A673 (cell line): Measurements from ENCODE around the gene GABARAP.

Experiments used
- EZH2 ChIP-seq: fragments of 200-600 bp; sonication (generic); IDR thresholded peaks from 2 replicates; pipeline ENCODE4 v1.6.1; 2017; ENCODE audit warnings: borderline replicate concordance, low read depth, mild to moderate bottlenecking, mixed read lengths, antibody characterized with exemption, low read length; ENCODE audit not compliant: poor library complexity, severe bottlenecking
- TF ChIP-seq, protein P1 (sequence below): fragments of 300-800, 200-600 bp; sonication (generic); conservative IDR thresholded peaks from 2 replicates; pipeline ENCODE4 v1.5.1; 2017; ENCODE audit warnings: low read depth, mild to moderate bottlenecking, antibody characterized with exemption, low read length, moderate library complexity, mixed read lengths

DNA sequence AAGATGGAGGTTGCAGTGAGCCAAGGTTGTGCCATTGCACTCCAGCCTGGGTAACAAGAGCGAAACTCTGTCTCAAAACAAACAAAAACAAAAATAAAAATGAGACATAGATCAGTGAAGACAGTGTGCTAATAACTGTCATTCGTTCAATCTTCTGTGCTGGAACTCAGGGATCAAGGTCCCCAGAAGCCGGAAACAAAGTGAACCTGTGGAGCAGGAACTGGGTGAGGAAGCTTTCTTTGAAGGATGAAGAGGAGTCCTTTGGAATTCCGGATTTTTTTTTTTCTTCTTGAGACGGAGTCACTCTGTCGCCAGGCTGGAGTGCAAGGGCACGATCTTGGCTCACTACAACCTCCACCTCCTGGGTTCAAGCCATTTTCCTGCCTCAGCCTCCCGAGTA is 37.2 kb upstream of the GABARAP start:
- no peak for TF ChIP-seq EZH2
- TF ChIP-seq, protein P1, sequence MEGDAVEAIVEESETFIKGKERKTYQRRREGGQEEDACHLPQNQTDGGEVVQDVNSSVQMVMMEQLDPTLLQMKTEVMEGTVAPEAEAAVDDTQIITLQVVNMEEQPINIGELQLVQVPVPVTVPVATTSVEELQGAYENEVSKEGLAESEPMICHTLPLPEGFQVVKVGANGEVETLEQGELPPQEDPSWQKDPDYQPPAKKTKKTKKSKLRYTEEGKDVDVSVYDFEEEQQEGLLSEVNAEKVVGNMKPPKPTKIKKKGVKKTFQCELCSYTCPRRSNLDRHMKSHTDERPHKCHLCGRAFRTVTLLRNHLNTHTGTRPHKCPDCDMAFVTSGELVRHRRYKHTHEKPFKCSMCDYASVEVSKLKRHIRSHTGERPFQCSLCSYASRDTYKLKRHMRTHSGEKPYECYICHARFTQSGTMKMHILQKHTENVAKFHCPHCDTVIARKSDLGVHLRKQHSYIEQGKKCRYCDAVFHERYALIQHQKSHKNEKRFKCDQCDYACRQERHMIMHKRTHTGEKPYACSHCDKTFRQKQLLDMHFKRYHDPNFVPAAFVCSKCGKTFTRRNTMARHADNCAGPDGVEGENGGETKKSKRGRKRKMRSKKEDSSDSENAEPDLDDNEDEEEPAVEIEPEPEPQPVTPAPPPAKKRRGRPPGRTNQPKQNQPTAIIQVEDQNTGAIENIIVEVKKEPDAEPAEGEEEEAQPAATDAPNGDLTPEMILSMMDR = no peak
